Neural cell (in vitro differentiated cells): ENCODE data around the gene COL21A1. TPM values are rescaled to one million over a fixed set of nuclear protein-coding genes. Genes with fewer than 3 reads are reported as not detected.

Experiments used
- polyA plus RNA-seq: library from polyadenylated mRNA; depleted of rRNA; stranded (reverse); fragments of >200 nt; gene quantifications from 2 replicates; pipeline ENCODE4 v1.2.3, GENCODE V29; 2014
- small RNA-seq, 3 experiments: library from RNA; depleted of rRNA; stranded (forward); fragments of <200 nt; gene quantifications; one replicate each; pipeline ENCODE3, GENCODE V24; 2012

The COL21A1 gene
- polyA plus RNA-seq, 1 donor from 2014 or later, result 0.25 TPM

Small RNAs within 50 kb of the gene (small RNA-seq; reads per million reads assigned to genes)
- 0 reads per million in 3 experiments for gene DHFRP6
